Thoracic aorta (tissue), 2 donors: ENCODE results near the gene COPS4. TPM values are rescaled to one million over a fixed set of nuclear protein-coding genes. Genes with fewer than 3 reads are reported as not detected.

Experiments used
- ATAC-seq: fragments of 150-250 bp; one replicate; pipeline ENCODE4 v1.8.0; 2017; ENCODE audit warnings: low read depth; ENCODE audit not compliant: insufficient number of reproducible peaks, low FRiP score
- DNase-seq: peaks from one replicate; pipeline ENCODE4 v3.0.0-alpha.2; 2020; ENCODE audit warnings: low spot score
- H3K27ac ChIP-seq, 2 donors: fragments of 200-600 bp; sonication (generic); 1 replicate in 1 of 2; 2 replicates in 1 of 2; pipeline ENCODE4 v1.5.1; 2016; ENCODE audit warnings: mild to moderate bottlenecking in 2 of 2, moderate library complexity in 2 of 2
- H3K27me3 ChIP-seq: fragments of 200-600 bp; sonication (generic); replicated peaks from 2 replicates; pipeline ENCODE4 v1.6.0; 2016; ENCODE audit warnings: mild to moderate bottlenecking; ENCODE audit not compliant: insufficient read depth
- H3K36me3 ChIP-seq: fragments of 200-600 bp; sonication (generic); one replicate; pipeline ENCODE4 v1.5.1; 2016
- H3K4me1 ChIP-seq, 2 donors: fragments of 200-600 bp; sonication (generic); 1 replicate in 1 of 2; 2 replicates in 1 of 2; pipeline versions ENCODE4 v1.5.1 to v1.6.0; 2016; ENCODE audit warnings: low read depth in 2 of 2, mild to moderate bottlenecking in 1 of 2; ENCODE audit not compliant: control insufficient read depth in 1 of 2
- H3K4me3 ChIP-seq: fragments of 200-600 bp; sonication (generic); 2 replicates; pipeline ENCODE4 v1.5.1; 2016; ENCODE audit warnings: mild to moderate bottlenecking
- H3K9me3 ChIP-seq: fragments of 200-600 bp; sonication (generic); 2 replicates; pipeline ENCODE4 v1.5.1; 2016
- total RNA-seq, 2 donors: library from RNA; depleted of rRNA; stranded (reverse); fragments of >200 nt; gene quantifications; one replicate each; pipeline versions ENCODE4 v1.1.0 to v1.2.3, GENCODE V29; 2016
- TF ChIP-seq, protein P1 (sequence below): fragments of 200-600 bp; sonication (generic); IDR thresholded peaks from one replicate; pipeline ENCODE4 v1.5.1; 2019; ENCODE audit warnings: antibody characterized with exemption

Gene COPS4
- total RNA-seq, 2 donors from 2014 or later: 40.3 to 70.7 TPM

DNA sequence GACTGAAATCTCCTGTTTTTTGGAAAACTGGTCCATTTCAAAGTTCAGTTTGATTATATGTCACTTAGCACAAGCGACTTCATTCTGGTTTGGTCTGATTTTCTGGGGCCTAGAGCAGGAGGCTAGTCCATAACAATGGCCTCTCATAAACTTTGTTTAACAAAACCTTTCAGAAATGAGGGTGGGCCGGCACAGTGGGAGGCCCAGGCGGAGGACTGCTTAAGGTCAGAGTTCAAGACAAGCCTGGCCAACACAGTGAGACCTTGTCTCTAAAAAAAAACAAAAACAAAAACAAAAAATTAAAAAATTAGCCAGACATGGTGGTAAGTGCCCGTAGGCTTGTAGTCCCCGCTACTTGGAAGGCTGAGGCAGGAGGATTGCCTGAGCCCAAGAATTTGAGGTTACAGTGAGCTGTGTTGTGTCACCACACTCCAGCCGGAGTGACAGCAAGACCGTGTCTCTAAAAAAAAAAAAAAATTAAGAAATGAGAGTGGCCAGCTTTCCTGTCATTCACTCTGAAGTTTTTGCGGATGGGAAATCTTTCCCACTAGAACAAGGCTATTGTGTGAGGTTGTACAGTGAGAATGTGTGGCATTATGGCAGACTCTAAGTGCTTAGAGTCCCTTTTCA, 80.8 kb downstream of the COPS4 start:
- Histone ChIP-seq H3K27ac (no peak overlapping the region), H3K4me3 (no peak overlapping the region), H3K36me3 (no peaks in the 10 kb centered on the region), H3K4me1 (no peaks in the 10 kb centered on the region), H3K9me3 (no peaks in the 10 kb centered on the region), H3K27me3 (no peaks in the 10 kb centered on the region)
- ATAC-seq: no peak
- DNase-seq: no peak
- TF ChIP-seq, protein P1, sequence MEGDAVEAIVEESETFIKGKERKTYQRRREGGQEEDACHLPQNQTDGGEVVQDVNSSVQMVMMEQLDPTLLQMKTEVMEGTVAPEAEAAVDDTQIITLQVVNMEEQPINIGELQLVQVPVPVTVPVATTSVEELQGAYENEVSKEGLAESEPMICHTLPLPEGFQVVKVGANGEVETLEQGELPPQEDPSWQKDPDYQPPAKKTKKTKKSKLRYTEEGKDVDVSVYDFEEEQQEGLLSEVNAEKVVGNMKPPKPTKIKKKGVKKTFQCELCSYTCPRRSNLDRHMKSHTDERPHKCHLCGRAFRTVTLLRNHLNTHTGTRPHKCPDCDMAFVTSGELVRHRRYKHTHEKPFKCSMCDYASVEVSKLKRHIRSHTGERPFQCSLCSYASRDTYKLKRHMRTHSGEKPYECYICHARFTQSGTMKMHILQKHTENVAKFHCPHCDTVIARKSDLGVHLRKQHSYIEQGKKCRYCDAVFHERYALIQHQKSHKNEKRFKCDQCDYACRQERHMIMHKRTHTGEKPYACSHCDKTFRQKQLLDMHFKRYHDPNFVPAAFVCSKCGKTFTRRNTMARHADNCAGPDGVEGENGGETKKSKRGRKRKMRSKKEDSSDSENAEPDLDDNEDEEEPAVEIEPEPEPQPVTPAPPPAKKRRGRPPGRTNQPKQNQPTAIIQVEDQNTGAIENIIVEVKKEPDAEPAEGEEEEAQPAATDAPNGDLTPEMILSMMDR: no peak

- H3K27ac ChIP-seq: no peak overlapping the region
- no peaks in the 10 kb centered on the region for H3K4me1 ChIP-seq
- TF ChIP-seq, protein P1: no peak
- H3K27me3 ChIP-seq: no peaks in the 10 kb centered on the region
- no peak overlapping the region for H3K4me3 ChIP-seq
- no peak for ATAC-seq
- DNase-seq: no peak
- H3K9me3 ChIP-seq: no peaks in the 10 kb centered on the region
- no peaks in the 10 kb centered on the region for H3K36me3 ChIP-seq
Measured at GRCh38 chr4:83118869-83119268, 83.9 kb downstream of the COPS4 start.

GRCh38 chr4:83121246-83121645, 86.3 kb downstream of the COPS4 start:
- TF ChIP-seq, protein P1: no peak
- H3K9me3 ChIP-seq: no peaks in the 10 kb centered on the region
- no peaks in the 10 kb centered on the region for H3K36me3 ChIP-seq
- ATAC-seq: no peak
- H3K4me1 ChIP-seq: no peaks in the 10 kb centered on the region
- H3K27ac ChIP-seq: no peak overlapping the region
- no peak overlapping the region for H3K4me3 ChIP-seq
- no peaks in the 10 kb centered on the region for H3K27me3 ChIP-seq
- no peak for DNase-seq

GRCh38 chr4:83124111-83124780, 89.3 kb downstream of the COPS4 start:
- ATAC-seq (no peak), DNase-seq (no peak)
- TF ChIP-seq, protein P1: no peak
- Histone ChIP-seq H3K4me1 (no peaks in the 10 kb centered on the region), H3K36me3 (no peaks in the 10 kb centered on the region), H3K4me3 (no peak overlapping the region), H3K9me3 (no peaks in the 10 kb centered on the region), H3K27ac (no peak overlapping the region), H3K27me3 (no peaks in the 10 kb centered on the region)

Other genes with a start within 250 kb of the COPS4 start
- gene SCD5, start 236.4 kb upstream of the COPS4 start, total RNA-seq: 10 to 100 TPM in 1 of 2 donors, 1 to 10 TPM in 1; 7.3 to 18.5 TPM
- gene SEC31A, start 144.0 kb upstream of the COPS4 start, total RNA-seq: 100 to 1,000 TPM; 248 to 337 TPM
- gene THAP9, start 134.4 kb upstream of the COPS4 start, total RNA-seq: 1 to 10 TPM; 2.7 to 3.9 TPM
- gene LIN54, start 24.4 kb upstream of the COPS4 start, total RNA-seq: 10 to 100 TPM; 10.3 to 13.6 TPM
- gene PLAC8, start 79.5 kb downstream of the COPS4 start, total RNA-seq: 1 to 10 TPM in 1 of 2 donors, not detected in 1; 3.7 TPM
- gene COQ2, start 249.6 kb downstream of the COPS4 start, total RNA-seq: 10 to 100 TPM in 1 of 2 donors, 1 to 10 TPM in 1; 3.4 to 10.5 TPM